ENCODE measurements around the gene NRARP.

The NRARP gene

GRCh38 chr9:137256856-137257255 lies 45.2 kb downstream of the NRARP start:
- no peak for DNase-seq (ENCODE audit: low read depth)

GRCh38 chr9:137256362-137256761 lies 45.7 kb downstream of the NRARP start:
- no peak for DNase-seq (ENCODE audit: low read depth)

- DNase-seq (ENCODE audit: low read depth), result no peak
Observed at GRCh38 chr9:137255448-137256114, 46.5 kb downstream of the NRARP start.

GRCh38 chr9:137254624-137255447 lies 47.2 kb downstream of the NRARP start, which contains the start of gene NELFB:
NELFB (plus strand) TSS chr9:137255327.
- DNase-seq (ENCODE audit: low read depth), result peak; percentile 98

- no peak for DNase-seq (ENCODE audit: low read depth)
Observed at GRCh38 chr9:137253717-137254623, 48.1 kb downstream of the NRARP start.

- DNase-seq (ENCODE audit: low read depth), result no peak
Observed at GRCh38 chr9:137252555-137253506, 49.2 kb downstream of the NRARP start.

GRCh38 chr9:137251490-137252268 lies 50.4 kb downstream of the NRARP start:
- DNase-seq (ENCODE audit: low read depth), result no peak

- no peak for DNase-seq (ENCODE audit: low read depth)
Observed at GRCh38 chr9:137251194-137251461, 50.9 kb downstream of the NRARP start, which contains the start of gene STPG3. STPG3 (plus strand) TSS chr9:137251286; CDS start chr9:137251287, 1 bp downstream.

- DNase-seq (ENCODE audit: low read depth), result no peak
Observed at GRCh38 chr9:137250329-137251193, 51.5 kb downstream of the NRARP start.
